Measurements from ENCODE around the gene COL5A2. TPM values are rescaled to one million over a fixed set of nuclear protein-coding genes. Genes with fewer than 3 reads are reported as not detected.

COL5A2 gene
- total and polyA plus RNA-seq, 8 donors = 11.9 to 468 (median 48.1) TPM

DNA sequence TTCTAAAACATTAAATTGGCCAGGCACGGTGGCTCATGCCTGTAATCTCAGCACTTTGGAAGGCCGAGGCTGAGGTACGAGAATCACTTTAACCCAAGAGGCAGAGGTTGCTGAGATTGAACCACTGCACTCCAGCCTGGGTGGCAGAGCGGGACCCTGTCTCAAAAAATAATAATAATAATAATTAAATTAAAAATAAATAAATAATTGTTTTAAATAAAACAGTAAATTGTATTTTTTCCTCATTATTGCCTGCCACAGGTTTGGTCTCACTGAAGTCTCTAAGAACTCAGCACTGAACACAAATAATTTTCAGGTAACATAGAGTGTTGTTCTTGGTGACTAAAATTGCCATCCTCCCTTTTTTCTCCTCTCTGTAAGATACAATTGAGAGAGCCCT, 19.8 kb downstream of the COL5A2 start:
- no peaks in the 10 kb centered on the region for H3K27me3 ChIP-seq
- TF ChIP-seq CTCF (IDR thresholded peaks at IDR 0.05) (no peak), POLR2AphosphoS5 (IDR thresholded peaks at IDR 0.05) (no peak), EP300 (IDR thresholded peaks at IDR 0.05) (no peak), POLR2A (IDR thresholded peaks at IDR 0.05) (no peak)
- no peaks in the 10 kb centered on the region for H3K36me3 ChIP-seq
- no peak for DNase-seq
- 84 to 93% (median 90%) methylated on average over 4 of the region's 4 CpGs for WGBS, 5 donors
- no peak overlapping the region for H3K27ac ChIP-seq
- no peaks in the 10 kb centered on the region for H3K9me3 ChIP-seq
- H3K4me3 ChIP-seq = no peak overlapping the region
- intact Hi-C loops (cut with DNase I; ENCODE audit: low total_unique reads) = loop anchor here (10.0 kb wide), 1 partner anchor 115 kb away; no protein-coding TSS in a partner anchor
- H3K4me1 ChIP-seq = peaks cover 0 to 22% (median 3%) of the 10 kb centered on the region in 4 donors

DNA sequence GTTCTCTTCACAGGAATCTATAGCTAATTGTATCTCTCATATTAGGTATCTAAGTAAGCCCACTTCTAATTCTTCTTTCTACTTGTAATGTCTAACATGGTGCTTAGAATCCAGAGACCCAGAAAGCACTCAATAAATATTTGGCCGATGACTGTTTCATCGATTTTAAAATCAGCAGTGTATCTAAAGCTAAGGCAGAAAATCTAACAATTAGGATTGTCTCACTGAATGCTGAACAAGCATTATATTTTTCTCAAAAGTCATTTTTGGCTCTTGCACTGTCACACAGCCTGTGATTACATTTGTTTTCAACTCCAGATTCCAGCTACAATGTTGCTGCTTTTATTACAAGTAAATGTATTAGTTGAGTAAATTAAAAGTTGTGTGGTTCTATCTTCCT, 20.3 kb downstream of the COL5A2 start:
- no peak overlapping the region for H3K4me3 ChIP-seq
- TF ChIP-seq CTCF (IDR thresholded peaks at IDR 0.05) (no peak), EP300 (IDR thresholded peaks at IDR 0.05) (no peak), POLR2A (IDR thresholded peaks at IDR 0.05) (no peak), POLR2AphosphoS5 (IDR thresholded peaks at IDR 0.05) (no peak)
- intact Hi-C loops (cut with DNase I; ENCODE audit: low total_unique reads) = loop anchor here (10.0 kb wide), 1 partner anchor 116 kb away; no protein-coding TSS in a partner anchor
- no peak overlapping the region for H3K27ac ChIP-seq
- H3K4me1 ChIP-seq = peaks cover 0 to 18% (median 2%) of the 10 kb centered on the region in 4 donors
- H3K27me3 ChIP-seq = no peaks in the 10 kb centered on the region
- no peak for DNase-seq
- no peaks in the 10 kb centered on the region for H3K36me3 ChIP-seq
- WGBS, 5 donors = 86 to 91% (median 89%) methylated on average over 2 of the region's 2 CpGs
- H3K9me3 ChIP-seq = no peaks in the 10 kb centered on the region

DNA sequence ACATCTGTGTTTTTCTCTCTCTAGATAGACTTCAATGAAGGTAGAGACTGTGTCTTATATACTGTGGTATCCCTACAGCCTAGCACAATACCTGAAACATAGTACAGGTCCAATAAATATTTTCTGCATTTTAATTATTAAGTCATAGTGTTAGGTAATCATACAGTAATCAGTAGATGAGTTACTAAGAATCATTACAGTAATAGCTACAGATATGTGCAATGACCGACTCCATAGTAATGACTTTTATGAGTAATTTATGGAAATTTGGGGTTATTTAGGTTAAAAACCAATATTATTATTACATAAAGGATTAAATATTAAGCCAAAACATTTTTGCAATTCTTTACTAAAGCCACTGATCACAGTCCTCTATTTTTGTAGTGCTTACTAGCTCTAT, 21.6 kb downstream of the COL5A2 start:
- H3K27ac ChIP-seq = no peak overlapping the region
- 82 to 95% (median 87%) methylated on average over 1 of the region's 1 CpG for WGBS, 5 donors
- H3K36me3 ChIP-seq = no peaks in the 10 kb centered on the region
- H3K27me3 ChIP-seq = no peaks in the 10 kb centered on the region
- H3K9me3 ChIP-seq = no peaks in the 10 kb centered on the region
- TF ChIP-seq POLR2A (IDR thresholded peaks at IDR 0.05) = no peak
- TF ChIP-seq EP300 (IDR thresholded peaks at IDR 0.05) = no peak
- TF ChIP-seq CTCF (IDR thresholded peaks at IDR 0.05) = no peak
- TF ChIP-seq POLR2AphosphoS5 (IDR thresholded peaks at IDR 0.05) = no peak
- peaks cover 0 to 13% (median 6%) of the 10 kb centered on the region in 4 donors for H3K4me1 ChIP-seq
- no peak for DNase-seq
- H3K4me3 ChIP-seq = no peak overlapping the region
- intact Hi-C loops (cut with DNase I; ENCODE audit: low total_unique reads) = loop anchor here (10.0 kb wide), 1 partner anchor 117 kb away; no protein-coding TSS in a partner anchor

- Histone ChIP-seq H3K36me3 (no peaks in the 10 kb centered on the region), H3K27ac (no peak overlapping the region), H3K4me3 (no peak overlapping the region), H3K4me1 (peaks cover 0 to 18% (median 9%) of the 10 kb centered on the region in 4 donors), H3K27me3 (no peaks in the 10 kb centered on the region), H3K9me3 (no peaks in the 10 kb centered on the region)
- intact Hi-C loops (cut with DNase I; ENCODE audit: low total_unique reads) = loop anchor here (10.0 kb wide), 1 partner anchor 117 kb away; no protein-coding TSS in a partner anchor
- no peak for DNase-seq
- TF ChIP-seq EP300 (IDR thresholded peaks at IDR 0.05) = no peak
- TF ChIP-seq CTCF (IDR thresholded peaks at IDR 0.05) = no peak
Measured at GRCh38 chr2:189157456-189157855, 22.1 kb downstream of the COL5A2 start.

Data from stomach (tissue), 9 donors.